ENCODE measurements around the gene GPD2. TPM values are rescaled to one million over a fixed set of nuclear protein-coding genes. Genes with fewer than 3 reads are reported as not detected.
"Not testable (repeated sequence)": the region's sequence is repeated elsewhere in the genome, so short reads cannot be mapped to it uniquely, and the experiment has no call there.

The GPD2 gene
- total RNA-seq, 2 donors from 2014 or later, result 14.8 to 16.6 TPM

DNA sequence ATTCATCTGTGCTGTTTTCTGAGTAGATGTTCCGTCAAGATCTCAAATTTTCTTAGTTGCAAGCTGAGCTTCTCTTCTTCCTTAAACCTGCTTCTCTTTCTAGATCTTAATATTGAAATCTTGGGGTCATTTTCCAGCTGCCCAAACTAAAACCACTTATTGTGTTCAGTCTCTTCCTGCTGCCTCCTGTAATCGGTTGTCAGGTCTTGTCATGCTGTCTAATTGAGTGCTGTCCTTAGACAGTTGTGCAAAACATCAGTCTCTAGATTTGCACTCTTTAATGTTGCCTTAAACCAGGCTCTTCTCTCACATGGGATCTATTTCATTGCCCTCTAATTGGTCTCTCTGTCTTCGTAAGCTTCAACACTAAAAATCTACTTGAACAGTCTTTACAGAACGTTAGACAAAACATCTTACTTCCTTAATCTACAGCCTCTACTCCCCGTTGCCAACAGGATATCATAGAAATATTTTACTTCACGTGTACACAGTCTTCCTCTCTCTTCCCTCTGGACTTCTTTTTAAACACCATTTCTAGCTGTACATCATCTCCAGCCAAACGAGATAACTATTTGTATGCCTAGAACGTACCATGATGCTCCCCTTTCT, 34.9 kb downstream of the GPD2 start:
- no peak for DNase-seq (ENCODE audit: low spot score)
- intact Hi-C loops (cut with DNase I), result no loop called here

DNA sequence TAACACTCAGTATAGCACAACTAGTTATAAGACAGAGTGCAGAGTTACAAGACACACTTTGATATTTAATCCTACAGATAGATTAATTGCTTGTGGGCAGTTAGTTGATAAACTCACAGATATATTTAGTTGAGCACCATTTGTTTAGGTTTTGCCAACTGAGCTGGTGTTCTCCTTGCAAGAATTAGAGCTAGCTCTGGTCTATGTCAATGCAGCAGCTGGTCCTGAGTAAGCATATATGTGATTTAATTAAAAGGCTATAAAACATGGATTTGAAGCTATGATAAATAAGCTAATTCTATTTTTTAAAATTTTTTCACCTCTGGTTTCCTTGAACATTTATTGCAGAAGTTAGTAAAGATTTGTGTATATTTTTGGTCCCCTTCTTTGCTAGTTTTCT, 35.6 kb downstream of the GPD2 start:
- intact Hi-C loops (cut with DNase I), result no loop called here

DNA sequence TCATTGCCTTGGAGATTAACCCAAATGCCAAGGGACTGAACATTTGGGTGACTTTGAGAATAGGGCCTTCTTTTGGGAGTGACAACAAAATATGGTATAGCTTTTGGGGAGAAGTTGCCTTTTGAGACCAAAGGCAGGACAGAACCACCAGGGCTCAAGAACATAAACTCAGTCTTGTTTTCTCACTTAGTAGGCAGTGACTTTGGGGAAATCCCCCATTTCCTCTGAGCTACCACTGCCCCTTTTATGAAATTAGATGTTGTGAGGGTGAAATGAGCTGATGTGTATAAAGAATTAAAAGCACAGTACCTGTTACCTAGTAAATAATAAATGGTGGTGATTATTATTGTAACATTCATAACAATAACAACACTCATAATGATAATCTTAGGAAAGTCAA, 36.5 kb downstream of the GPD2 start:
- DNase-seq (ENCODE audit: low spot score), result no peak
- intact Hi-C loops (cut with DNase I), result no loop called here

More for the DNA sequence above, 35.6 kb downstream of the GPD2 start:
- no peak for DNase-seq (ENCODE audit: low spot score)

DNA sequence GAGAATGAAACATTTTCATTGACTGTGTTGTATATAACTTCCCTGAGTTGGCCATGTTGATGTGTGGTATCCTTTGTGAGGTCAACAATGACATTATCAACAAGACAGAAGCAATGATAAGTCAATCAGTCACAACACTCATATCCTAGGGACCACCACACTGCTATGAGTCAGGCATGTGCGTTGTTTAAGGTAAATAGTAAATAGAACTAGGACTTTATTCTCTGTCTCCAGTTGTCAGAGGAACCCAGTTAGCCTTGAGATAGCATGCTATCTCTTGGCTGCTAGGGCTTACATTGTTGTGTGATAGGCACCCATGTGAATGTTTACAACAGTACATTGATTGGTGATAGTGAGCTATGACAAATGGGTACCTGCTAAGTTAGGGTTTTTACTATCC, 37.3 kb downstream of the GPD2 start:
- no peak for DNase-seq (ENCODE audit: low spot score)
- intact Hi-C loops (cut with DNase I), result no loop called here

DNA sequence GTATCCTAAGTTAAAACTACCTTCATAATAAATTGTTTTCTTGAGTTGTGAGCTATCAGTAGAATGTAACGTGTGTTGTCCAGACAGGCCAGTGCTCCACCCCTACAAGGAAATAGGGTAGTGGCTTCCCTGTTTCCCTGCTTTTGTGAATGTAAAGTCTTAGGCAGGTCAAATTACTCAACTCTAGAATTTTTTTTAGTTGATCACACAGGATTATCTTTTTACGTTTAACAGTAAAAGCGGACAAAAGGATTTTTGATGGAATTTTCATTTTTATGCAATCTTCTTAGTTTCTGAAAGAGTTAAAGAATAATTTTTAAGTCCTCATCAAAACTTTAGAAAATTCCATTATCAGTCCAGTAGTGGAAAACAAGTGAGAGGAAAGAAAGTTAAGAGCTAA, 38.2 kb downstream of the GPD2 start:
- intact Hi-C loops (cut with DNase I), result no loop called here
- no peak for DNase-seq (ENCODE audit: low spot score)

DNA sequence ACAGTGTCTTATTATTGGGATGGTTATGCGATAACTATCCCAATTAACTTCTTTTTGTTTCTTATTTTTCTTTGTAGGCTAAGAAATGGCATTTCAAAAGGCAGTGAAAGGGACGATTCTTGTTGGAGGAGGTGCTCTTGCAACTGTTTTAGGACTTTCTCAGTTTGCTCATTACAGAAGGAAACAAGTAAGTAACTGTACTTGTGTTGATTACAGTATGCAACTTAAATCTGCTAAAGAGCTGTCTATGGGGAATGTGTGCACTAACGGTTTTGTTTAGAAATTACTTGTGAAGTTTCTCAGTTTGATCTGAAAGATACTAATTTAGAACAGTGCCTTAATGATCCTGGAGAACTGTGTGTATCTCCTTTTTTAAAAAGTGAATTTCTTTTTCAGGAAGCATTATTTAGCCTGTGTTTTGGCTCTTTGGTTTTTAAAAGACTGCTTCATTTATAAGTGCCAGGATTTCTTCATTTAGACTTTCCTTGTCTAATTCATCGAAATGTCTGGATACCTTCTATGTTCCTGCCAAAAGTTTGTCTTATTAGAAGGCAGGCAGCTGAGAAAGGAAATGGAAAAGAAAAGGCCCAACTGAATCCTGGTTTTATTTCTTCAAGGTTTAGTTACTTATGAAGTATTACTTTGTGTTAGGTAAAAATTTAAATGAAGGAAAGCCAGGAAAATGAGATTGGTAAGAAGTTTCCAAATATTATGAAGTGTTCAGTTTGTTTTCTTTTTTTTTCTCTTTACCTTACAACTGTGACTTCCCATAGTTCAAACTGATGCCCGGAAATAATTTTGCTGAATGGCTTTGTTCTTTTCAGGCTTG, 40.1 kb downstream of the GPD2 start:
- no peak for DNase-seq (ENCODE audit: low spot score)
- intact Hi-C loops (cut with DNase I), result no loop called here

DNA sequence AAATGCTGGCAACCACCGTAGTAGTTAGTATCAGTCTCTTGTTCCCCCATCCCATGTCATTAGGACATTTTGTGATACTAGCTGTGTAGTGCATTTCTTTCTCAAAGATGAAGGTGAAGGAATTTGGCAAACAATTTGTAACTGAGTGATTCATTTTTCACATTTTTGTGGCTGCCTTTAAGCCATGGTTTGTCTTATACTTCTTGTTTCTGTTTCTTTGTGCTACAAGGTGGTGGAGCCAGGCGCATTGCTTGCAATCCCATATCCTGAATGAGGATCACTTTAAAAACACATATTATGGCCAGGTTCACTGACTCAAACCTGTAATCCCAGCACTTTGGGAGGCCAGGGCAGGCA, 40.6 kb downstream of the GPD2 start:
- no peak for DNase-seq (ENCODE audit: low spot score)
- intact Hi-C loops (cut with DNase I), result no loop called here

DNA sequence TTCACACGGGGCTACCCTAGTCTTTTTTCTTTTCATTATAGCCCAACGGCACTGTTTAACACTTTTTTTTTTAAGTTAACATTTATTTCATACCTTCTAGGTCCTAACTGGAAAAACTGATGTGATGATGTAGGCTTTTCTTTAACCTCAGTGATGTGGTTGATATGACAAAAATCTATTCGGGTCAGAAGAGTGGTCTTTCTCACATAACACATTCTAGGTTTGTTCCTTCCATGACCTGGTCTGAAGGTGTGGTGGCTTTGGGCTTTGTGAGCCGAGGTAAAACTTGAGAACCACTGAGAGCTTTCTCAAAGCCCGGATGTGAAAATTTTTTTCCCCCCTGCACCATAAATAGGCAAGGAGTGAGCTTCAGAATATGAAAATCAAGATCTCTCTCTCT, 44.2 kb downstream of the GPD2 start:
- DNase-seq (ENCODE audit: low spot score), result no peak
- intact Hi-C loops (cut with DNase I), result no loop called here

DNA sequence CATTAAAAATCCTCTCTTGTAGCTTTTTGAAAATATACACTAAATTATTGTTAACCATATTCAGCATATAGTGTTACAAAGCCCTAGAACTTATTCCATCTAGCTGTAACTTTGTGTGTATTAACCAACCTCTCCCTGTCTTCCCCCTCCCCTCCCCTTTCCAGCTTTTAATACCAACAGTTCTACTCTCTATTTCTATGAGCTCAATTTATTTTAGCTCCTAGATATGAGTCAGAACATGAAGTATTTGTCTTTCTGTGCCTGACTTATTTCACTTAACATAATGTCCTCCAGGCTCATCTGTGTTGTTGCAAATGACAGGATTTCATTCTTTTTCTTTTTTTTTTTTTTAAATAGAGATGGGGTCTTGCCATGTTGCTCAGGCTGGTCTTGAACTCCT, 45.1 kb downstream of the GPD2 start:
- intact Hi-C loops (cut with DNase I), result no loop called here
- DNase-seq (ENCODE audit: low spot score), result no peak

DNA sequence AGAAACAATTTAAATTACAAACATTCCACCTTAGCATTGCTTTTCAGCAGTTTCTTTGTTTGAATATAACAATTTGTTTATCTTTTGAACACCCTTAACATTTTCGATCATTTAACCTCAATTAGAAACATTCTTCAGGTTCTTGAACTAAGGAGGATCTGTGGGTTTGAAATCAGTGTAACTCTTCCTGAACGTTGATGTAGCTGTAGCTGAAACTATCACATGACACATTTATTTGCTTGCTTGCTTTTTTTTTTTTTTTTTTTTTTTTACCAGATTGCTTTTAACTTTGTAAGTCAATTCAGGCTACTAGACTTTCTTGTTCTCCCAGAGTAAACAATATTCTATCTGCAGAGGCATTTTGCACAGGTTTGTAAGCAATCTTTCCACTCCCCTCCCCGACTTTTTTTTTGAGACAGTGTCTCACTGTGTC, 47.6 kb downstream of the GPD2 start:
- intact Hi-C loops (cut with DNase I), result no loop called here
- DNase-seq (ENCODE audit: low spot score), result no peak

DNA sequence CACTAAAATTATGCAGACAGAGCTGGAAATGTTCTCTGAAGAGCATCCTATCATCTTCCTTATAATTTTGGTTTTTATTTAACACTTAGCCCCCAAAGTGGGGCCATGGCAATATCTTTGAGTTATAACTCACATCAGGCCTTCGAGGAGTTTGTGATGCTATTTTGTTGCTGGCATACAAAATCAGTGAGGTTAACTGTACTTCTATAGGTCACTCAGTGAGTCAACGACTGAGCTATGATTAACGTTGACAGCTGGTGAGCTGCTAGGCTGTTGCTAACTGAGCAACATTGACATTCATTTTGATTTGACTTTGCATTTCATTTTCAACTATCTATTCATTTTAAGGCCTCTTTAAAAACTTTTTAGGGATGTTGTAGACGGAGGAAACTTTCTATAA, 50.0 kb downstream of the GPD2 start:
- DNase-seq (ENCODE audit: low spot score), result no peak
- intact Hi-C loops (cut with DNase I), result no loop called here

DNA sequence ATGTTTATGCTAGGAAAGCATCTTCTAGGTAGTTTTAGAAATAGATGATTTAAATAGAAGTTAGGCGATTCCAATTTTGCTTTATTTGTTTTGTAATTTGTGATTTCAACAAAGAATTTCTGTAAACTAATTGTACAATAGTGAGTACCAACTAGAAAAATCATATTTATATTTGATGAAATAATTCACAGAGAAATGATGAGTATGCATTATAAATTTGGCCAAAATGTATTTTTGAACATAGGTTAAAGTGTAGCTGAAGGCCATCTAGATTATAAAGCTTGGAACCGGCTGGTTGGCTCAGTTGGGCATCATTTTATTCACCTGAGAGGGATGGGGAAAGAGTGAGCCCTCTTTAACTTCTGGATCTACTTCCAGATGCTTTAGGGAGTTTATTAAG, 50.4 kb downstream of the GPD2 start:
- intact Hi-C loops (cut with DNase I), result no loop called here
- no peak for DNase-seq (ENCODE audit: low spot score)

DNA sequence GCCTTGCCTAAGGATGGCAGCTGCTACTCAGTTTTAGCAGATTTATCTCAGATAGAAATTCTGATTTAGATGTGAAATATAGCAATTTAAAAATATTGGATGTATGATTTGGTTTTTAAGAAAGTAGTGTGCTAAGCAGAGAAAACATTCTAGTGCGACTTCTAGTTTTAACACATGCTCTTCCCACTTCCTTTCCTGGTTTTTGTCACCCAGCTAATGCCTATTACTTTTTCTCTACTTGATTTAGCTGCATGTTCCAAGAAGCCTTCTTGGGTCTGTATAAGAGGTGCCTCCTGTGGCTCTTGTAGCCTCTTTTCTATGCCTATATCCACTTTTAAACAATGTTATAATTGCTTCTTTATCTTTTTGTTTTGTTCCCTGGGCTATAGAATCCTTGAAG, 53.0 kb downstream of the GPD2 start:
- no peak for DNase-seq (ENCODE audit: low spot score)
- intact Hi-C loops (cut with DNase I), result no loop called here

DNA sequence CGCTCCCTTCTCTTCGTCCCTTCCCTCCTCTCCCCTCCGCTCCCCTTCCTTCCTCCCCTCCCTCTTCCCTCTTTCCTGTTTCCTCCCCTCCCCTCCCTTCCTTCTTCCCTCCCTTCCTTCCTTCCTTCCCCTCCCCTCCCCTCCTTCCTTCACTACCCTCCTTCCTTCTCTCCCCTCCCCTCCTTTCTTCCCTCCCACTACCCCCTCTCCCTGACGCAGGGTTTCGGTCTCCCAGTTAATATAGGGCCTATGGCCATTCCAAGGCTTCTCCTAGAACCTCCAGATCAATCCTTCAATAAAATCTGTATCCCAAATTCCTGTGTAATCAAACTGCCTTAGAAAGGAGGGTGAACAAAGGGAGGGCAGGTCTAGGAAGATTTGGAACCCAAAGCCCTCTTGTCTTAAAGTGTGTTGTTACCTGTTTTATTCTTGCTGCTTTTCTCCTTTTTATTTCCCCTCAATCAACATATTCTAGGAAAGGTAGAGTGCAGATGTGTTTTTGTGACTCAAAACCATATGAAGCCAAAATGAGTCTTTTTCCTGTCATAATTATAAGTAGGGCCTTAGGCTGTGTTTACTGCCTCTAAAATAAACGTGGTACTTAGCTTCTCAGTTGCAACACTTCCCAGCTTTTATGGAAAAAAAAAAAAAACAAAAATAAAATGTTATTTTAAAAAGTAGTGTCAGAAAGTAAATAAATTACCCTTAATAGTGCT, 53.7 kb downstream of the GPD2 start:
- DNase-seq (ENCODE audit: low spot score), result no peak
- intact Hi-C loops (cut with DNase I), result no loop called here

DNA sequence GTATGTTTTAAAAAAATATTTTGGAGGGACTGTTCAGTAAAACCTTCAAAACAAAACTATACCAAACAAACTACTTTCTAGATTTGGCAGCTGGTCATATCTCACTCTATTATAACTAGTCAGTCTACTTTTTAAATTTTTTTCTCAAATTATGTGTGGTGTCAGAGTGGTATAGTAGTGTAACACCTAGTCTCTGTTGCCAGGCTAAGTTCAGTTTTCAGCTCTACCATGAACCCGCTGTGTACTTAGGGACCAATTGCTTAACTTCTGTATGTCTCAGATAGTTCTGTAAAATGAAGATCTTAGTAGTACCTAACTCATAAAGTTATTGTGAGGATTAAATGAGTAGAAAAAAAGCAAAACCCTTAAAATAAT, 54.3 kb downstream of the GPD2 start:
- DNase-seq (ENCODE audit: low spot score), result no peak
- intact Hi-C loops (cut with DNase I), result no loop called here

DNA sequence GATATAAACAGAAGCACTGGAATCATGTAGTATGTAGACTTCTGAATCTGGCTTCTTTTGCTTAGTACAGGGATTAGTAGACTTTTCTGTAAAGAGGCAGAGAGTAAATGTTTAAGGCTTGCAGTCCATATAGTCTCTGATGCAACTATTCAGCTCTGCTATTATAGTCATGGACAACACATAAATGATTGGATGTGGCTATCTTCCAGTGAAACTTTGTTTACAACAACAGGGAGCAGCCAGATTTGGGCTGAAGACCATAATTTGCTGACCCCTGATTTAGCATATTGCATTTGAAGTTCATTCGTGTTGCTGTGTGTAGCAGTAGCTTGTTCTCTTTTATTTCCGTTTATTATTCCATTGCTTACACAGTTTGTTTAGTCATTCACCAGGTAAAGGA, 55.0 kb downstream of the GPD2 start:
- no peak for DNase-seq (ENCODE audit: low spot score)
- intact Hi-C loops (cut with DNase I), result no loop called here

DNA sequence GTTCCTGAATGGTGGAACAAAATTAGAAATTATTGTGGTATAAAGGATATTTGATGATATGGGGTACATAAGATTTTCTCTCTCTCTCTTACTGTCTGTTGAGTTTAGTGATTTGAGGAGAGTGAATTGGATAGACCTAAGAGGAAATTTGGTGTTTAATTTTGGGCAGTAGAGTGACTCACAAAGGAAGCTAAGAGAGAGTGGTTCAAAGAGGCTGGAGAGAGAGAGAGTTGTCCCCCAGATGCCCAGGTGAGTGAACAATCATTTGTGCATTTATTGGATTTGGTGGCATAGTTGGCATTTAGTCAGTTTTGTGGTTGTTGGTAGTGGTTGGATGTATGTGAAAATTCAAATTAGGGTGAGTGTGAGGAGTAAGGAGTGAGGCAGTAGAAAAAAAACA, 56.8 kb downstream of the GPD2 start:
- intact Hi-C loops (cut with DNase I), result no loop called here
- no peak for DNase-seq (ENCODE audit: low spot score)

DNA sequence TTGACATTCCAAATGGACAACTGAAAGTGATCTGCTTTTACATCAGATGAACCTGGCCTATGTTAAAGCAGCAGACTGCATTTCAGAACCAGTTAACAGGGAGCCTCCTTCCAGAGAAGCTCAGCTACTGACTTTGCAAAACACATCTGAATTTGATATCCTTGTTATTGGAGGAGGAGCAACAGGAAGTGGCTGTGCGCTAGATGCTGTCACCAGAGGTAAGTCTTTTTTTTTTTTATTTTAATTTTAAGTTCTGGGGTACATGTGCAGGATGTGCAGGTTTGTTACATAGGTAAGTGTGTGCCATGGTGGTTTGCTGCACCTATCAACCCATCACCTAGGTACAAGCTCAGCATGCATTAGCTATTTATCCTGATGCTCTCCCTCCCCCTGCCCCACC, 59.8 kb downstream of the GPD2 start:
- DNase-seq (ENCODE audit: low spot score); intact Hi-C loops (cut with DNase I): not testable (repeated sequence)

DNA sequence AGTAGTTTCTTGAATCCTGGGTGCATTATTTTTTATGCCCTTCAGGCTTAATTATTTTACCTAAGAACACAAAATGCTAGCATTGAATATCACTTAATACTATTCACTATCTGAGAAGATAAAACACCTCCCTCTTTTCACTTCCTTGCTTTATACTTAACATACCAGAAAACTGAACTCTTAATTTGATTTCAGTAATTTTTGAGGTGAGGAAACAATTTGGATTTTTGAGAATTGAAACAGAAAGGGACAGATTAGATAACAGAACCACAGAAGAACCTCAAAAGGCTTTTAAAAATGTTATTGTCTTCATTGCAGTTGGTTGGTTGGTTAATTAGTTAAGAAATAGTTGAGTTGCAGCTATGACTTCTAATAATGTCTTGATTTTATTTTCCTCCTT, 69.5 kb downstream of the GPD2 start:
- no peak for DNase-seq (ENCODE audit: low spot score)
- intact Hi-C loops (cut with DNase I), result no loop called here

DNA sequence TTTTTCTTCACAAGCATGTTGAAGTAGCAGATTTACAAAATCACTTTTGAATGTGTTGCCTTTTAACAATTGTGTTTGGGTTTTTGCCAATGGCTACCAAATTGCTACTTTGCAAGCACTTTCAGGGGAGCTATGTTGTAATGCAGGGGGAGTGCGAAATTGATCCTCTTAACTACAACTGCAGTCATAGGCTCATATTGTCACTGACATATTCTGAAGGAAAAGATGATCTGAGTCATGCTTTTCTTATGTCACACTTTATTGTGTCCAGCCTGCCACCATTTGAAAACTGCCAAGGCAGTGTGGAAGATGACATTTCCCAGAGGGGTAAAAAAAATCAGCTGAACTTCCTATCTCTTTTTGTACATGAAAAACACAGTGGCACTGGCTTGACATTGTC, 74.9 kb downstream of the GPD2 start:
- intact Hi-C loops (cut with DNase I), result no loop called here
- no peak for DNase-seq (ENCODE audit: low spot score)

DNA sequence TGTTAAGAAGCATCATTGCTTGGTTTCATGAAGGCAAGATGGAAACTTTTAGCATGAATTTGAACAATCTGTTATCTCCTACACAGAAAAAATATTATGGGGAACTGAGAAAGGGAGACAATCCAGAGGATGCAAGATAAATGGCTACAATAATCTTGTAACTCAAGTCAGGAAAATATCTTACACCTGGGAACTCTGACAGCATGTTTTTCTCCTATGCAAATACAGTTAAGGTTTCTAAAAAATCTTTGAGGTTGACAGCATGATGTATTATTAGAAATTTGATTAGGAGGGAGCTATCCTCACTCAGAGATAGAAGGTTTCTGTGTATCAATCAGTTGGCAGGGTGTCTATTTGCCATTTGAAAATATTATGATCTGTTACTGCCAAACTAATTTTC, 75.6 kb downstream of the GPD2 start:
- intact Hi-C loops (cut with DNase I), result no loop called here
- DNase-seq (ENCODE audit: low spot score), result no peak

Measured in posterior vena cava (tissue), 2 donors.